Heart right ventricle (tissue), 16 donors: ENCODE measurements around the gene IGF1R. TPM values are rescaled to one million over a fixed set of nuclear protein-coding genes. Genes with fewer than 3 reads are reported as not detected.

Experiments used
- ATAC-seq, 8 donors: fragments of 200-7000 bp; cut with Tn5 transposase; one replicate each; pipeline ENCODE4 v1.9.1; 2020; ENCODE audit warnings: mild to moderate bottlenecking in 8 of 8, moderate library complexity in 8 of 8, moderate number of reproducible peaks in 1 of 8
- DNase-seq, 2 donors: peaks; one replicate each; pipeline ENCODE4 v3.0.0-alpha.2; 2020
- H3K27ac ChIP-seq, 10 donors: fragments of 200-600 bp; sonication (generic) in 2 of 10; one replicate each; pipeline versions ENCODE4 v1.5.0 to v1.8.0; 2020 to 2022; ENCODE audit warnings: mild to moderate bottlenecking in 3 of 10
- H3K27me3 ChIP-seq, 7 donors: fragments of 200-600 bp; one replicate each; pipeline ENCODE4 v1.8.0; 2021 to 2022; ENCODE audit warnings: mild to moderate bottlenecking in 2 of 7
- H3K36me3 ChIP-seq, 9 donors: fragments of 200-600 bp; sonication (generic) in 1 of 9; one replicate each; pipeline versions ENCODE4 v1.5.0 to v1.8.0; 2020 to 2022; ENCODE audit warnings: mild to moderate bottlenecking in 2 of 9
- H3K4me1 ChIP-seq, 9 donors: fragments of 200-600 bp; sonication (generic) in 1 of 9; one replicate each; pipeline versions ENCODE4 v1.5.0 to v1.8.0; 2020 to 2022; ENCODE audit warnings: mild to moderate bottlenecking in 4 of 9
- H3K4me3 ChIP-seq, 10 donors: fragments of 200-600 bp; sonication (generic) in 2 of 10; one replicate each; pipeline versions ENCODE4 v1.5.0 to v1.8.0; 2020 to 2022; ENCODE audit warnings: mild to moderate bottlenecking in 7 of 10, moderate library complexity in 2 of 10
- H3K9me3 ChIP-seq, 11 donors: fragments of 200-600 bp in 10 of 11; sonication (generic) in 2 of 11; one replicate each; pipeline versions ENCODE4 v1.5.0 to v1.8.0; 2013 to 2022; ENCODE audit warnings: mild to moderate bottlenecking in 2 of 11, control low read depth in 1 of 11, moderate library complexity in 1 of 11
- WGBS, 2 donors: extraction: QIAGEN DNeasy Blood & Tissue Kit; methylation state at CpG; one replicate each; pipeline ENCODE4 v1.1.7; 2013; ENCODE audit warnings: inconsistent platforms in 1 of 2; 5-methylcytosine and 5-hydroxymethylcytosine counted together
- intact Hi-C, 10 donors: fragments of 100-400 bp; cut with DNase I; formaldehyde crosslinking; loops; one replicate each; pipeline versions ENCODE4 v1.11.1 to v1.14.2; 2022
- polyA plus RNA-seq, 2 donors: library from polyadenylated mRNA; stranded (reverse); fragments of 200-250 nt; gene quantifications; one replicate each; pipeline ENCODE4 v1.2.3, GENCODE V29; 2013
- total RNA-seq, 10 donors: library from RNA; stranded (reverse); fragmentation: NEBNext Ultra II Directional in 3 of 10; extraction: Animal tissue kit (Norgen Biotek cat#: 25700) in 3 of 10; gene quantifications; one replicate each; pipeline versions ENCODE4 v1.2.1 to v1.2.4, GENCODE V29; 2021 to 2023
- TF ChIP-seq, protein P1 (sequence below), 9 donors: fragments of 200-600 bp; sonication (generic) in 2 of 9; IDR thresholded peaks; one replicate each; pipeline versions ENCODE4 v1.5.0 to v1.8.0; 2021 to 2022; ENCODE audit warnings: antibody characterized with exemption in 9 of 9, mild to moderate bottlenecking in 5 of 9, moderate library complexity in 1 of 9
- donor health status: Arrhythmogenic right ventricular cardiomyopathy.
- donor health status: ischemic (EF 13 %, LVEDD 7.1; RV severe dilation, severe dysfunction).
- donor health status: healthy with polysubstance abuse.
- donor health status: DM: no; HTN: yes; CAD: no.
- donor health status: DM: no; HTN: no; CAD: no.
- donor health status: ischemic (EF 25% LVEDD 6.9; RV normal size, moderate dysfunction).
- donor health status: ischemic (EF 25% LVEDD 5.7; RV mildly dilated, moderate dysfunction).
- donor health status: healthy.
- donor health status: DM: yes; HTN: yes; CAD: no.
- donor health status: Ischemic cardiomyopathy.
- donor health status: ischemic (EF 35%, LVEDD 5.7; RV mildly dilated, moderate dysfunction).
- donor health status: nonischemic (EF 11% LVEDD 7.7; RV severe dilation, severe dysfunction).
- donor health status: DM: yes; HTN: yes; CAD: no.
- donor health status: PGD.
- donor health status: ischemic (EF 29% LVEDD 5.4; RV normal size, mild dysfunction).
- donor health status: nonischemic (EF 23%, LVEDD 6.1; RV moderate dilation, normal function).

Gene IGF1R
- total and polyA plus RNA-seq, 12 donors, result 3.4 to 88.2 (median 45.9) TPM

DNA sequence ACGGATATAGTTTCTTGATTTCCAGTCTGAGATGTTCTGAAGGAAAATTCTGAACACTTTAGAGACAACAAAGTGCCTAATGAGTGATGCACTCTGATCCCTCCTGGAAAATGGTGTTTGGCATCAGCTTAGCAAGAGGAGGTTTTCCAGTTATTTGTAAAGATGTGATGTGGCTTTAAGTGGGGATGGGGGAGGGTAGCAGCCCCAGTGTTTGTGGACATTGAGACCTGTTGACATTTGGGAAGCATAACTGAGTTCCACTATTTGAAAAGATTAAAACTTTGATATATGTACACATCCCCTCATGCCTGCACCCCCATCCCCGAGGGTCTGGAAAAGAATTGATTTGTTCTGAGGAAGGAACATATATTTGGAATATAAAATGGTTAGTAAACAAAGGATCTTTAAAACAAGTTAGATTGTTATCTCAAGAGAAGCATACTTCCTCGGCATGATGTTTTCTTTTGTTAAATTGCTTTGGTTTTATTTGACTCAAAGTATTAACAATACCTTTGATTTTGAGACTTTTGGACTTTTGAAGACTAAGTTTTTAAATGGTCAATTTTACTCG lies 6.5 kb downstream of the IGF1R start:
- H3K4me1 ChIP-seq, result peaks cover 3 to 95% (median 61%) of the 10 kb centered on the region in 9 donors
- intact Hi-C loops, result loop anchor here in 6 of 10 donors (5.0 kb wide), 5 partner anchors 72 to 402 kb away; no protein-coding TSS in a partner anchor

DNA sequence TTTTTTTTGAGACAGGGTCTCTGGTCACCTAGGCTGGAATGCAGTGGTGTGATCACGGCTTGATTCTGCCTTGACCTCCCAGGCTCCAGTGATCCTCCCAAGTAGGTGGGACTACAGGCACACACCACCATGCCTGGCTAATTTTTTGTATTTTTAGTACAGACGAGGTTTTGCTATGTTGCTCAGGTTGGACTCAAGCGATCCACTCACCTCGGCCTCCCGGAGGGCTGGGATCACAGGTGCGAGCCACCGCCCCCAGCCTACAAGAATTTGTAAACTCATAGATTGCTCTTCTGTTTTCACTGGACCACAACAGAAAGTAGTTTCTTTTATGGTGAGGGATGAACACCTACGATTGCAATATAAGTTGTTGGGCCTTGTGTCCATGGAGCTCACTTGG lies 7.4 kb downstream of the IGF1R start:
- DNase-seq (no peak), ATAC-seq (no peak)
- Histone ChIP-seq H3K4me1 (peaks cover 8 to 97% (median 69%) of the 10 kb centered on the region in 9 donors), H3K9me3 (no peaks in the 10 kb centered on the region), H3K36me3 (no peaks in the 10 kb centered on the region), H3K4me3 (no peak overlapping the region), H3K27ac (no peak overlapping the region), H3K27me3 (peaks cover 0 to 19% (median 0%) of the 10 kb centered on the region in 7 donors)
- intact Hi-C loops, result loop anchor here in 4 of 10 donors (5.0 kb wide), 3 partner anchors 72 to 133 kb away; no protein-coding TSS in a partner anchor
- 89 to 97% methylated on average over 8 of the region's 8 CpGs for WGBS, 2 donors
- TF ChIP-seq, protein P1, sequence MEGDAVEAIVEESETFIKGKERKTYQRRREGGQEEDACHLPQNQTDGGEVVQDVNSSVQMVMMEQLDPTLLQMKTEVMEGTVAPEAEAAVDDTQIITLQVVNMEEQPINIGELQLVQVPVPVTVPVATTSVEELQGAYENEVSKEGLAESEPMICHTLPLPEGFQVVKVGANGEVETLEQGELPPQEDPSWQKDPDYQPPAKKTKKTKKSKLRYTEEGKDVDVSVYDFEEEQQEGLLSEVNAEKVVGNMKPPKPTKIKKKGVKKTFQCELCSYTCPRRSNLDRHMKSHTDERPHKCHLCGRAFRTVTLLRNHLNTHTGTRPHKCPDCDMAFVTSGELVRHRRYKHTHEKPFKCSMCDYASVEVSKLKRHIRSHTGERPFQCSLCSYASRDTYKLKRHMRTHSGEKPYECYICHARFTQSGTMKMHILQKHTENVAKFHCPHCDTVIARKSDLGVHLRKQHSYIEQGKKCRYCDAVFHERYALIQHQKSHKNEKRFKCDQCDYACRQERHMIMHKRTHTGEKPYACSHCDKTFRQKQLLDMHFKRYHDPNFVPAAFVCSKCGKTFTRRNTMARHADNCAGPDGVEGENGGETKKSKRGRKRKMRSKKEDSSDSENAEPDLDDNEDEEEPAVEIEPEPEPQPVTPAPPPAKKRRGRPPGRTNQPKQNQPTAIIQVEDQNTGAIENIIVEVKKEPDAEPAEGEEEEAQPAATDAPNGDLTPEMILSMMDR (IDR thresholded peaks at IDR 0.05), result no peak

More for the DNA sequence above, 6.5 kb downstream of the IGF1R start:
- WGBS, 2 donors, result 56 to 60% methylated on average over 4 of the region's 4 CpGs
- DNase-seq (no peak), ATAC-seq (no peak)
- no peaks in the 10 kb centered on the region for H3K36me3 ChIP-seq
- no peak overlapping the region for H3K4me3 ChIP-seq
- H3K27ac ChIP-seq, result peak overlapping the region in 2 of 10 donors; percentile 6 to 7
- no peaks in the 10 kb centered on the region for H3K9me3 ChIP-seq
- TF ChIP-seq, protein P1 (IDR thresholded peaks at IDR 0.05), result no peak
- peaks cover 0 to 28% (median 0%) of the 10 kb centered on the region in 7 donors for H3K27me3 ChIP-seq

DNA sequence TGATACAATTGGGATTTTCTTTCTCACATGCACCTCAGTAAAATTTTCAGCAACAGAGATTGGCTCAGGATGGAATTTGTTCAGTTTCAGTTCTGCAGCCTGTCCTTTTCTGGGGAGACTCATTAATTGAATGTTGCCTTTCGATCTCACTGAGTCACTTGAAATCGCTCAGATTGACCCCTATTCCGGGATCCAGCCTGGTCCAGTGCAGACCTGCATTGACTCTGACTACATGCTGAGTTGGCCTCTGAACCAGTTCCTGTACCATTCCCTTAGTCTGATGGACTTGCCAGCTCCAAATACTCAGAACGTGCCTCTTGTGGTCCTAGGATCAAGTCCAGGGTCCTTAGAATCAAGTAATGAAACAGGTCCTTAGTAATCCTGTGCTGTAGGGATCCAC lies 9.4 kb downstream of the IGF1R start:
- H3K4me1 ChIP-seq, result peaks cover 8 to 94% (median 68%) of the 10 kb centered on the region in 9 donors
- H3K36me3 ChIP-seq, result no peaks in the 10 kb centered on the region
- H3K9me3 ChIP-seq, result no peaks in the 10 kb centered on the region
- WGBS, 2 donors, result 73 to 76% methylated on average over 4 of the region's 4 CpGs
- no peak overlapping the region for H3K27ac ChIP-seq
- ATAC-seq (no peak), DNase-seq (no peak)
- H3K4me3 ChIP-seq, result no peak overlapping the region
- H3K27me3 ChIP-seq, result no peaks in the 10 kb centered on the region
- intact Hi-C loops, result loop anchor here in 4 of 10 donors (5.0 kb wide), 3 partner anchors 70 to 135 kb away; no protein-coding TSS in a partner anchor
- TF ChIP-seq, protein P1 (IDR thresholded peaks at IDR 0.05), result no peak

DNA sequence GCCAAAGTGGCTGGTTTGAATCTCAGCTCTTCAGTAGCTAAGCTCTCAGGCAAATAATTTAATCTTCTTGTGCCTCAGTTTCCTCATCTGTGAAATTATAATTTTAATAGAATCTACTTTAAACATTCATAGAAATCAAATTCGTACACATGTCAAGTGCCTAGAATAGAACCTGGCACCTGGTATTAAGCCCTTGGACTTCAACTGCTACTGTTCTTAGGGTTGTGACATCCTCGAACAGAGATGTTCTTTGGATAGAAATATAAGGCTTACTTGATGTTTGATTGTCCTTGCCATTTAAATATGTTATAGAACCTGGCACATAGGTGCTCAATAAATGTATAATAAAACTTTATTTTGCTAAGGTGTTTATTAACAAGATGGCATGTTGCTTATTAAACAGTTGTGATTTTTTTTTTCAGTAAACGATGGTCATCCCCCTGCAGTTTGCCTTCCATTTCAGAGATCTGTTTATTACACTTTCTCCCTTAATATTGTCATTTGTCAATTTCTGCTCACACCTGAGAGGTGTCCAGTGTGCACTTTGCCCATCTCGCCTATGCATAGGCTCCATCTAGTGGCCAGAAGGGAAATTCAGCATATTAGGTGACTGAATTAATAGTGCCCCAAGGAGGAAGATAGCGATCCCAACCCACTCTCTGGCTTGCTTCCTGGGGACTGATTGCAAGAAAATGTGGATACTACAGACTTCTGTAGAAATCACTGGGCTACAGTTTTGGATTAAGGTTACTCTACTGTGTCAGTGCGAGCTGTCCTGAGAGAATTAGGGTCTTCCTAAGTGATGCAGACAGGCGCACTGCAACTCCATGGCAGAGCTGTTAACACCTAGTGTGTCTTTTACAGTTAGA lies 10.7 kb downstream of the IGF1R start:
- H3K4me3 ChIP-seq, result no peak overlapping the region
- intact Hi-C loops, result loop anchor here in 5 of 10 donors (1.0 to 5.0 kb wide), 4 partner anchors 68 to 140 kb away; no protein-coding TSS in a partner anchor
- H3K9me3 ChIP-seq, result no peaks in the 10 kb centered on the region
- peaks cover 8 to 89% (median 65%) of the 10 kb centered on the region in 9 donors for H3K4me1 ChIP-seq
- ATAC-seq (peak; percentile 53 to 84 (median 65)), DNase-seq (peak in 1 of 2 donors; percentile 56)
- TF ChIP-seq, protein P1 (IDR thresholded peaks at IDR 0.05), result peak; percentile 62 to 91 (median 81)
- H3K27me3 ChIP-seq, result no peaks in the 10 kb centered on the region
- no peaks in the 10 kb centered on the region for H3K36me3 ChIP-seq
- H3K27ac ChIP-seq, result no peak overlapping the region
- WGBS, 2 donors, result 38% methylated on average over 7 of the region's 7 CpGs
